ENCODE data around the gene MBD5.

GRCh38 chr2:148540022-148540421, 519.1 kb downstream of the MBD5 start:
- TF ChIP-seq CTCF (IDR thresholded peaks at IDR 0.05; ENCODE audit: low read depth, low read length, missing input control) (no peak), JUND (IDR thresholded peaks at IDR 0.05) (no peak), YY1 (IDR thresholded peaks at IDR 0.05) (no peak), NR2F2 (IDR thresholded peaks at IDR 0.05) (no peak), SP1 (IDR thresholded peaks at IDR 0.05) (no peak), RAD21 (IDR thresholded peaks at IDR 0.05) (no peak)
- TF ChIP-seq, protein P1, sequence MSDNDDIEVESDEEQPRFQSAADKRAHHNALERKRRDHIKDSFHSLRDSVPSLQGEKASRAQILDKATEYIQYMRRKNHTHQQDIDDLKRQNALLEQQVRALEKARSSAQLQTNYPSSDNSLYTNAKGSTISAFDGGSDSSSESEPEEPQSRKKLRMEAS (IDR thresholded peaks at IDR 0.05): no peak
- TF ChIP-seq, protein P2, sequence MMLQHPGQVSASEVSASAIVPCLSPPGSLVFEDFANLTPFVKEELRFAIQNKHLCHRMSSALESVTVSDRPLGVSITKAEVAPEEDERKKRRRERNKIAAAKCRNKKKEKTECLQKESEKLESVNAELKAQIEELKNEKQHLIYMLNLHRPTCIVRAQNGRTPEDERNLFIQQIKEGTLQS (IDR thresholded peaks at IDR 0.05): no peak

All from liver (tissue), 3 donors.